Esophagus squamous epithelium (tissue), 4 donors: ENCODE measurements around the gene FOXP1.

Experiments used
- POLR2A ChIP-seq, 4 donors: fragments of 450-650 bp; IDR thresholded peaks; one replicate each; pipeline ENCODE4 v1.6.1; 2017; ENCODE audit warnings: antibody characterized with exemption in 4 of 4, mild to moderate bottlenecking in 4 of 4, moderate library complexity in 3 of 4
- TF ChIP-seq, protein P1 (sequence below), 6 experiments: fragments of 450-650 bp in 4 of 6; fragments of 200-600 bp in 2 of 6; sonication (generic) in 2 of 6; IDR thresholded peaks; one replicate each; pipeline ENCODE4 v1.5.1; 2016 to 2019; ENCODE audit warnings: antibody characterized with exemption in 6 of 6, mild to moderate bottlenecking in 4 of 6, moderate library complexity in 4 of 6

DNA sequence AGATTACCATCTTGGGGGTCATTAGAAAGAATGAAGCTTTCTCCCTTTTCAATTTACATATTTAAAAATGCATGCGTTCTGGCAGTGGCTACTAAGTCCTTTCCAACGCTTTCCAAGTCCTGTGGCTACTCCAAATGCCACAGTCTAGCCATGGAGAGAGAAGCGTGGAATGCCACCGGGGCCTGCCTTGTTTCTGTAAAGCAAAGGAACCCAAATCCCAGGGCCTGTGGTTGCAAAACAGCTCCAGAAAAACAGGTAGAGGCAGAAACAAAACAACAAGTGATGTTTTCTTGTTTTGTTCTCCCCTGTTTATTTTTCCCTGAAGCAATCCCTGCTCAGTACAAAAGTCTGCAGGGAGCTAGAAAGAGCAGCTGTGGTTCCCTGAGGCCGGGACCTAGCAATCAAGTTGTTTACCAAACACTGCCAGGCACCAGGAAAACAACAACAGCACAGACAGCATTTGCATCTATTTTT is 85.5 kb downstream of the FOXP1 start:
- TF ChIP-seq, protein P1, sequence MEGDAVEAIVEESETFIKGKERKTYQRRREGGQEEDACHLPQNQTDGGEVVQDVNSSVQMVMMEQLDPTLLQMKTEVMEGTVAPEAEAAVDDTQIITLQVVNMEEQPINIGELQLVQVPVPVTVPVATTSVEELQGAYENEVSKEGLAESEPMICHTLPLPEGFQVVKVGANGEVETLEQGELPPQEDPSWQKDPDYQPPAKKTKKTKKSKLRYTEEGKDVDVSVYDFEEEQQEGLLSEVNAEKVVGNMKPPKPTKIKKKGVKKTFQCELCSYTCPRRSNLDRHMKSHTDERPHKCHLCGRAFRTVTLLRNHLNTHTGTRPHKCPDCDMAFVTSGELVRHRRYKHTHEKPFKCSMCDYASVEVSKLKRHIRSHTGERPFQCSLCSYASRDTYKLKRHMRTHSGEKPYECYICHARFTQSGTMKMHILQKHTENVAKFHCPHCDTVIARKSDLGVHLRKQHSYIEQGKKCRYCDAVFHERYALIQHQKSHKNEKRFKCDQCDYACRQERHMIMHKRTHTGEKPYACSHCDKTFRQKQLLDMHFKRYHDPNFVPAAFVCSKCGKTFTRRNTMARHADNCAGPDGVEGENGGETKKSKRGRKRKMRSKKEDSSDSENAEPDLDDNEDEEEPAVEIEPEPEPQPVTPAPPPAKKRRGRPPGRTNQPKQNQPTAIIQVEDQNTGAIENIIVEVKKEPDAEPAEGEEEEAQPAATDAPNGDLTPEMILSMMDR (IDR thresholded peaks at IDR 0.05): no peak
- no peak for TF ChIP-seq POLR2A (IDR thresholded peaks at IDR 0.05)
